NOMO-1 treated with dmso at 0.1 percent for 144 hours (cell line): Measurements from ENCODE around the gene KLF17.
"Not testable (repeated sequence)": the region's sequence is repeated elsewhere in the genome, so short reads cannot be mapped to it uniquely, and the experiment has no call there.

Experiments used
- DNase-seq: peaks from one replicate; lab custom pipeline; 2025; ENCODE audit not compliant: unreplicated experiment; lab: John Stamatoyannopoulos, UW

KLF17 gene

DNA sequence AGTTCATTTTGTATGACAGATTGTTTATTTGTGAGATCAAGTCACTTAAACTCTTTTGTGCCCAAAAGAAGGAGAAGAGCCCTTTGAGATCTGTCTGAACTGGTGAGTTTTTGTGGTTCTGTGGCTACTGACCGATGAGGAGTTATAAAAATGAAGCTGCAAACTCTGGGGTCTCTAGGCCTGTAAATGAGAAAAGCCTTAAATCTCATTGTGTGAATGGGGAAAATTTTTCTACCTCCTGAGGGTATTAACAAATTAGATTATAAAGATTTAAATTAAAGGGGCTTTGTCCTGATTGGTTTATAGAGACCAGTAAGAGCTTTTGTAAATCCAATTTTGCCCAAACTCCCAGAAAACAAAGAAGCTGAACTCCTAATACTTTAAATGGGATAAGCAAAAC lies 9.7 kb upstream of the KLF17 start:
- no peak for DNase-seq

DNA sequence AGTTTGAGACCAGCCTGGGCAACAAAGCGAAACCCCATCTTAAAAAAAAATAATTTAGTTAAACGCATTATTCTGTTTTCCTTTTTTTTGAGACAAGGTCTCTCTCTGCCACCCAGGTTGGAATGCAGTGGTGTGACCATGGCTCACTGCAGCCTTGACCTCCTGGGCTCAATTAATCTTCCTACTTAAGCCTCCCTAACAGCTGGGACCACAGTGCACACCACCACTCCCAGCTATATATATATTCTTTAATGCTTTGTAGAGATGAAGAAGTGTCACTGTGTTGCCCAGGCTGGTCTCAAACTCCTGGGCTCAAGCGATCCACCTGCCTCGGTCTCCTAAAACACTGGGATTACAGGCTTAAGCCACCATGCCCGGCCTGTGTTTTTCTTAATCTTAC lies 7.7 kb upstream of the KLF17 start:
- no peak for DNase-seq

DNA sequence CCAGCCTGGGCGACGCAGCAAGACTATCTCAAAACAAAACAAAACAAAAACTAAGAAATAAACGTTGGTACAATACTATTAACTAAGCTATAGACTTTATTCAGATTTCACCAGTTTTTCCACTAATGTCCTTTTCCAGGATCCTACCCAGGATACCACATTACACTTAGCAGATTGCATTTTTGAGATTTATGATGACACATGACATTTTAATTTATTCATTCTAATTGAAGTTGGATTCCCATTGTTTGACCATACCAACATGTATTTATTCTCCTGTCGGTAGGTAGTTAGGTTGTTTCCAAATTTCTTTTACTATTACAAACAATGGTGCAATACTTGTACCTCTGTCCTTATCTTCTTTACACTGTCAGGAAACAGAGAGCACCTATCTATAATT lies 6.8 kb upstream of the KLF17 start:
- DNase-seq = no peak

DNA sequence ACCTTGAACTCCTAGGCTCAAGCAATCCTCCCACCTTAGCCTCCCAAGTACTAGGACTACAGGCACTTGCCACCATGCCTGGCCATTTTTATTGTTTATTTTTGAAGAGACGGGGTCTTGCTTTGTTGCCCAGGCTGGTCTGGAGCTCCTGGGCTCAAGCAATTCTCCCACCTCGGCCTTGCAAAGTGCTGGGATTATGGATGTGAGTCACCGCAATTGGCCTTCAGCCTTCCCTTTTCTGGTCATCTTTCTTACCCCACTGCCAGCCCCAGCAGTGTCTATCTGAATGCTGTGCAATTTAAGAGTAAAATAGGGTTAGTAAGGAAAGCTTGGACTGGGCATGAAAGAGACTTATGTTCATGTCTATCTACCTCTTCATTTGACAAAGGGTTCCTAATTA lies 6.1 kb upstream of the KLF17 start:
- DNase-seq = no peak

DNA sequence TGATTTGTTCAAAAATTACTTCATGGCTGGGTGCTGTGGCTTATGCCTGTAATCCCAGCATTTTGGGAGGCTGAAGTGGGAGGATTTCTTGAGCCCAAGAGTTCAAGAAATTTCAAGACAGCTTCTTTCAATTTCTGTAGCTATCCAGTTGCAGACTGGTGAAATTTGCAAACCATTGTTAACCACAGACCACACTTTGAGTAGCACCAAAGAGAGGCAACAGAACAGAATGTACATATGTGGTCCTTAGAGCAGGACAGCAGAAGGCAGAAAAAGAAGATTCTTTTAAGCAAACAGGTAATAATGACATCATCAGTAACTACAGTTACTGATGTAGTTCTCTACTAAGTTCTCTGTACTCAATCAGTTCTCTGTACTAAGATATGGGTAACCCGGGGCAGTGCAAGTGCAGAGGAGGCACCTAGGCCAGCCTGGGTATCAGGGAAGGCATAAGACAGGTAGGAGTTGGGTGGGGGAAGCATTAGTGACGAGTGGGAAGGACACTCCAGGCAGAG lies 5.5 kb upstream of the KLF17 start:
- DNase-seq = no peak

DNA sequence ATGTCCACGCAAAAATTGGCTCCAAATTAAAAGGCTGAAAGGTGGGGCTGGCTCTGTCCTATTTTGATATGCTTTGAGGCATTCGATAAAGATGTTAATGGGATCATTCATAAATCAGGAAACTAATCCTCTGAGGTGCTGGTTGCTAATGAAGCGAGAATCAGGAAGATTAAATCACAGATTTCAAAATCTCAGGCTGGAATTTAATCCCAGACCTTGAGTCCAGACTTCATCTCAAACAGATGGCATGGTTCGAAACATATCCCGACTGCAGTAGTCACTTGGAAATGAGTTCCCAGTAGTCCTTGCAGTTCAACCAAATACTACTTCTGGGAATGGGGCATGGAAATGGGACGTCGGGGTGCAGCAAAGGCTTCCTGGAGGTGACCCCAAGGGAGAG lies 4.5 kb upstream of the KLF17 start:
- DNase-seq = no peak

DNA sequence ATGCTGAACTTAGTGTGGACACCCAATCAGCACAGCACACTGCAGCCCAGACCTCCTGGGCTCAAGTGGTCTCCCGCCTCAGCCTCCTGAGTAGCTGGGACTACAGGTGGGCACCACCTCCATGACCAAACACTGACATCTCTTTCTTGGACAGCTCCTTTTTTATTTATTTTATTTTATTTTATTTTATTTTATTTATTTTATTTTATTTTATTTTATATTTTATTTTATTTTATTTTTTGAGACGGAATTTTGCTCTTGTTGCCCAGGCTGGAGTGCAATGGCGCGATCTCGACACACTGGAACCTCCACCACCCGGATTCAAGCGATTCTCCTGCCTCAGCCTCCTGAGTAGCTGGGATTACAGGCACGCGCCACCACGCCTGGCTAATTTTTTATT lies 1.3 kb upstream of the KLF17 start:
- not testable (repeated sequence) for DNase-seq

DNA sequence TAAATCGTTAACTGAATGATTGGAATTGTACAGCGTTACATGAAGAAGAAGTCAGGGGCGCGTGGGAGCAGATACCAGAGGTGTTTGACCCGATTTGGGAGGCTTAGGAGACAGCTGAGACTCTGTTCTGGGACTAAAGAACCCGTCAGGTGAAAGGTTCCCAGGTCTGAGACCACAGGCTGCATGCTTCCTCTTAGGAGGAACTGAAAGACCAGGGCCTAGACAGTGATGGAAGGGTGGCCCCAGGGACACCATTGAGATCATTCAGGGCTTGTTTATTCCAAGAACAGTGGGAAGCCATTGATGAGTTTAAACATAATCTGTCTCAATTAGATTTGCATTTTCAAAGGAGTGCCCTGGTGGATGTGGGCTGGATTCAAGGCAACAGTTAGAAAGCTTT lies 904 bp downstream of the KLF17 start:
- DNase-seq = no peak

DNA sequence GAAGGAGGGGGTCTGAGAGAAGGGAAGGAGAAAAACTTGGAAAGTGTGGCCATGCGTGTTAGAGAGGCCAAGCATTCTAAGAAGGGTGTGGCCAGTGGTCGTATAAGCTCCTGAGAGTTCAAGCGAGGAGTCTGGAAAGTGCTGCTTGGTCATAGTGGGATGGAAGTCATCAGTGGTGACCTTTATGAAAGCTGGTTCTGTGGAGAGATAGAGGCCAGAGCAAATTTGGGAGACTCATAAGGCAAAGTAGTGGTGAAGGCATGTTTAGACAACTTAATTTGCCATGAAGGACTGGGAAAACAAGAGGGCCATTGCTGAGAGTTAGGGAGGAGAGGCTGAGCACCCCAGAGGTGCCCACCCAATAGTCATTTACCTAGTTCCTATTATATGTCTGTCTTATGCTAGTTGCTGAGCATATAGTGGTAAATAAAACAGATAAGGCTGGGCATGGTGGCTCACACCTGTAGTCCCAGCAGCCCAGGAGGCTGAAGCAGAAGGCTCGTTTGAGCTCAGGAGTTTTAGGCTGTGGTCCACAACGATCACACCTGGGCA lies 1.9 kb downstream of the KLF17 start:
- DNase-seq = no peak

DNA sequence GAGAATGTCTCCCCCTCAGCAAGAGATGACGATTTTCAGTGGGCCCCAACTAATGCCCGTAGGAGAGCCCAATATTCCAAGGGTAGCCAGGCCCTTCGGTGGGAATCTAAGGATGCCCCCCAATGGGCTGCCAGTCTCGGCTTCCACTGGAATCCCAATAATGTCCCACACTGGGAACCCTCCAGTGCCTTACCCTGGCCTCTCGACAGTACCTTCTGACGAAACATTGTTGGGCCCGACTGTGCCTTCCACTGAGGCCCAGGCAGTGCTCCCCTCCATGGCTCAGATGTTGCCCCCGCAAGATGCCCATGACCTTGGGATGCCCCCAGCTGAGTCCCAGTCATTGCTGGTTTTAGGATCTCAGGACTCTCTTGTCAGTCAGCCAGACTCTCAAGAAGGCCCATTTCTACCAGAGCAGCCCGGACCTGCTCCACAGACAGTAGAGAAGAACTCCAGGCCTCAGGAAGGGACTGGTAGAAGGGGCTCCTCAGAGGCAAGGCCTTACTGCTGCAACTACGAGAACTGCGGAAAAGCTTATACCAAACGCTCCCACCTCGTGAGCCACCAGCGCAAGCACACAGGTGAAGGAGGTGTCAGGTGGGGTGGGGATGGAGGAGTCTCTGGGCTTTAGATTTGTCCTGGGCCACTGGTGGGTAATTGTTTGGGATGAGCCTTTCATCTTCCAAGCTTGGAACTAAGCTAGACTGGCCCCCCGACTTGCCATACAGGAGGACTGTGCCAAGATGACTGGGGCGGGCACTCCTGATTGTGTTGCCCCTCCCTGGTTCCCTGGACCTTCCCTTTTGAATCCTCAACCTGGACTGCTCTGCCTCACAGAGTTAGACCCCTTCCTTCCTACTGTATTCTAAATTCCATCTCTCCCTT lies 11.2 kb downstream of the KLF17 start:
- DNase-seq = no peak

DNA sequence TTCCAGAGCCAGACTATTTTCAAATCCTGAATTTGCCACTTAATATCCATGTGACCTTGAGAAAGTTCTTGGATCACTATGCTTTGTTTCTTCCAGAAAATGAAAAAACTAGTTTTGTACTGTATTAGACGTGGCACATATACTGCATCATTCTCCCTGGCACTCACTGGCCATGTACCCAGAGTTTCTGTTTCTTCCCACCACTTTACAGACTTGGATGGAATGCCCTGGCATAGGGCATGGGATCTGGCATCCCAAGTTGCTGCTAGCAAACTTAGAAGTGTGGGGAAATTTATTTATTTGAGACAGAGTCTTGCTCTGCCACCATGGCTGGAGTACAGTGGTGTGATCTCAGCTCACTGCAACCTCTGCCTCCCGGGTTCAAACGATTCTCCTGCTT lies 12.8 kb downstream of the KLF17 start:
- DNase-seq = no peak

DNA sequence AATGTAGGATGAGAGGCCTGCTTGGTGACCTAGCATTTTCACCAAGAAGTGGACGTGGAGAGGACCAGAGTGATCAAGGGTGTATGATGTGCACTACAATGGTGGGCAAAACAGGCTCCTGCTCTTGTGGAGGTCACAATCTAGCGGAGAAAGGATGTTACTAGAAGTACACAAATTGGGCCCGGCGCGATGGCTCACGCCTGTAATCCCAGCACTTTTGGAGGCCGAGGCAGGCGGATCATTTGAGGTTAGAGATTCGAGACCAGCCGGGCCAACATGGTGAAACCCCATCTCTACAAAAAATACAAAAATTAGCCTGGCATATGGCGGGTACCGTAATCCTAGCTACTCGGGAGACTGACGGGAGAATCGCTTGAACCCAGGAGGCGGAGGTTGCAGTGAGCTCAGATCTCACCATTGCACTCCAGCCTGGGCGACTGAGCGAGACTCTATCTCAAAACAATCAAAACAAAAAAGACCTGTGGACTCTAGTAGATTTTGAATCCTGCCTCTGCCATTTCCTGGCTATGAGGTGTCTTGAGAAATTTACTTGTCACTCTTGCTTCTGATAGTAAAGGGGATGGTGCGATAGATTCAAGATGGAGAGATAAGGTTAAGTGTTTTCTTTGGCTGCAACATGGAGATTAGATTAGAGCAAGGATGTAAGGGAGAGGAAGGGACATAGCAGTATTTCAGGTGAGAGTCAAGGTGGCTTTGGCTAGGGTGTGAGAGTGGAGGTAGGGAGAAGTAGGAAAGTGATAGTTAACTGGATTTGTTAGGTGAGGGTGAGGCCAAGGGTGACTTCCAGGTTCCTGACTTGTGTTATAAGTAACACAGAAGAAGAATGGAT lies 15.7 kb downstream of the KLF17 start:
- DNase-seq = no peak

DNA sequence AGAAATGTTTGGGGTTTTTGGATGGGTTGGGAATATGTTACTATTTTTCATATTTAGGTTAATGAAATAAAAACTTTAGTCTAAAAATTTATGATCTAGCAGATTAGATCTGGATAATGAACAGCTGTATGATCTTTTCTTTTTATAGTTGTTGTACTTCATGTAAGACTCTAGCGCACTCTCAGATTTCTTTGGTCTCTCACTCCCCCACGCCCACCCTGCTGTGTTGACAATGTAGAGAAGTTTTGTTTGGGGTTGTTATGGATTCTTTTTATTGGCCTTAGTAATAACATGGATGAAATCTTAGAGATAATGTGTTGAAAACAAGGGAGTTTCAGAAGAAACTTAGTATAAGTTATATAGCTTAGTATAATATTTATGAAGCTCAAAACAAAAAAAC lies 17.3 kb downstream of the KLF17 start:
- no peak for DNase-seq

DNA sequence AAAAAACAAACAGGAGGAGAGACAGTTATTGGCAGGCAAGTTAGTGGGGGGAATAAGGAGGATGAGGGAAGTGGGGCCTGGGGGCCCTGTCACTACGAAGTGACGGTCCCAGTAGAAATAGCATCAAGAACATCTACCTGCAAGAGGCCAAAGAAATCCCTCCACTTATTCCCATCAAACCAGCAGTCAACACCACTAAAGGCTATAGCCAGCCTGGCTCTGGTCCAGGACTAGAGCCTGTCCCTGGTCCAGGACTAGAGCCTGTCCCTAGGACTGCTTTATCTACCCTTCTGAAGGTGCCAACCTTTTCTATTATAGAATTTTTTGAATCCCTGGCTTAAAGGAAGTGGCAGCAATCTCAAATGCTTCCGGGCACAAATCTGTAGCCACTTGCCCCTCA lies 19.6 kb downstream of the KLF17 start:
- DNase-seq = no peak

DNA sequence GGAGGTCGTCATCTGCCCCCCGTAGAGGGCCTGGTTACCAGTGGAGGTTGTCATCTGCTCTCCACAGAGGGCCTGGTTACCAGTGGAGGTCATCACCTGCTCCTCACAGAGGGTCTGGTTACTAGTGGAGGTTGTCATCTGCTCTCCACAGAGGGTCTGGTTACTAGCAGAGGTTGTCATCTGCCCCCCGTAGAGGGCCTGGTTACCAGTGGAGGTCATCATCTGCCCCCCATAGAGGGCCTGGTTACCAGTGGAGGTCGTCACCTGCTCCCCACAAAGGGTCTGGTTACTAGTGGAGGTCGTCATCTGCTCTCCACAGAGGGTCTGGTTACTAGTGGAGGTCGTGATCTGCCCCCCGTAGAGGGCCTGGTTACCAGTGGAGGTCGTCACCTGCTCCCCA lies 20.9 kb downstream of the KLF17 start:
- DNase-seq = not testable (repeated sequence)

DNA sequence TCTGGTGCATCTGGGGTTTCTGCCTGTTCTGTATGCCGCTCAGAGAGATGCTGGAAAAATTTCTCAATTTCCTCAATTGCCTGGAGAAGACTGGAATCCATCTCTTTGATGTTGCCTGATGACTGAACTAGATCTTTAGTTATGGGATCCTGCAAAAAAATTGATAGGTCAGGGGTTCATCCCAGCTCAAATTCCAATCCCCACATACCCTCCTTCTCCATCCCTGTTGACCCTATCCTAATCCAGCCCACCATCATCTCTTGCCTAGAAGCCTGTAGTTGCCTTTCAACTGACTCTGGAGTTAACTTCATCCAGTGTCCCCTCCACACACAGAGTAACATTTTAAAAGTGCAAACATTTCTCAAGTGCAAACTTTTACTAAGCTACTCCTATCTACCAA lies 22.9 kb downstream of the KLF17 start, which contains the start of gene KLF18:
KLF18 (minus strand) TSS at position 101 of the 400 bp plus-strand sequence; CDS start at position 101, 0 bp downstream.
- no peak for DNase-seq

DNA sequence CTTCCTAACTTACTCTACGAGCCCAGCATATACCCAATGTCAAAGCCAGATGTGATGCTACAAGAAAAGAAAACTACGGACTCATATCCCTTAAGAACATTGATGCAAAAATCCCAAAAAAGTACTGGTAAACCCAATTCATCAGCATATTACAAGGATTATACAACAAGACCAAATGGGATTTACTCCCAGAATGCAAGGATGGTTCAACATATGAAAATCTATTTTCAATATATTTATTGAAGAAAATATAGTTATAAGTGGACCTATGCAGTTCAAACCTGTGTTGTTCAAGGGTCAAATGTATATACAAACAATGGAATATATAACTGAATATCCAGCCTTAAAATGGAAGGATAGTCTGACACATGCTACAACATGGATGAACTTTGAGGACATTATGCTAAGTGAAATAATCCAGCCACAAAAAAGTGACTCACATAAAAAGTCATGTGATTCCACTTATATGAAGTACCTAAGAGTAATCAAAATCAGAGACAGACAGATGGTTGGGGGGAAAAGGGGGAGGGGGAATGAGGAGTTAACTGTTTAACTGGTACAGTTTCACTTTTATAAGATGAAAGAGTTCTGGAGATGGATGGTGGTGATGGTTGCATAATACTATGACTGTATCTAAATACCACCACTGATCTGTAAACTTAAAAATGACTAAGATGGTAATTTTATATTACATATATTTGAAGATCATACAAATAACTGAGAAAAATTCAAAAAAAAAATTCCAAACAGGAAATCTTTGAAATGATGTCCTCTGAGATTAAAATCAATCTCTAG lies 26.5 kb downstream of the KLF17 start:
- no peak for DNase-seq

DNA sequence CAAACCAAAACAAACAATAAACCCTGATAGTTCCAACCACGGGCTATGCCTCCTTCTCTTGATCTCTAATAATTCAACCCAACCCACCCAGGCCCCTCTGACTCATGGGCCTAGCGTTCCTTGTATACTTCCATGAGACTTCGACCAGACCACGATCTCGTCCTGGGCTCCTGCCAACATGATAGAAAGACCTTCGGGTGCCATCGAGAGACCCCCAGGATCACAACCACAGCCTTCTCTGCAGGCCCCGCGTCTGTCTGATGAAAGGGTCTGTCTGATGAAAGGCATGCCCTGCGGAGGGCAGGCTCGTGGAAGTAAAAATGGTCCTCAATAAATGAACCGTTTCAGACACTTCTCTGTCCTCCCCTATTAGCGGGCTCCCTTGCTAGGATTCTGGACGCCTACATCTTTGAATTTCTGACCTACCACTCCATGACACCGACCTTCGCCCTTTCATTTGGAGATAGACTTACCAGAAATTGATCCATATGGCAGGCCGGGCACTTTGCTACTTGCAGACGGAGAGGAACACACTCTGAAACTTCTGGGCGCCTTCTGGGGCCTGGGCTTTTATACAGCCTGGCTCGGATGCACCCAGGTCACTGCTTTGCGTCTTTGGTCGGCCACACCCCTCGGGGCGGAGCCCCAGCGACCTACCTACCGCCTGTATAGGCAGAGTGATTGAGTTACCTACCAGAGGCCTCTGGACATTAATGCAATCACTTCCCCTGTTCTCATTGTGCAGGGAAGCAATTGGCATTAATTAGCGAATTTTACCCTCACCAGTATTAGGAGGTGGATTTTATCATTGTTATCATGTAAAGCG lies 28.1 kb downstream of the KLF17 start:
- no peak for DNase-seq

DNA sequence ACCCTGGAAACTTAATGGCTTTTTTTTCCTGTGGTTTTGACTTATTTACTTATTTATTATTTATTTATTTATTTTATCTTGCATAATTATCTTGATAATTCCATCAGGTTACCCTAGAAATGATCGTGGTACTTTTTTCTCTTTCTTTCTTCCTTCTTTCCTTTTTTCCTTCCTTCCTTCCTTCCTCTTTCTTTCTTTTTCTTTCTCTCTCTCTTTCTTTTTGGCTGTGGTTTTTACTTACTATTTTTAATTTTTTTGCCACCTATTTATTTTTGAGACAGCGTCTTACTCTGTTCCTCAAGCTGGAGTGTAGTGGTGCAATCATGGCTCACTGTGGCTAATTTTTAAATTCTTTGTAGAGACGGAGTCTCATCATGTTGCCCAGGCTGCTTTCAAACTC lies 29.0 kb downstream of the KLF17 start:
- DNase-seq = no peak

DNA sequence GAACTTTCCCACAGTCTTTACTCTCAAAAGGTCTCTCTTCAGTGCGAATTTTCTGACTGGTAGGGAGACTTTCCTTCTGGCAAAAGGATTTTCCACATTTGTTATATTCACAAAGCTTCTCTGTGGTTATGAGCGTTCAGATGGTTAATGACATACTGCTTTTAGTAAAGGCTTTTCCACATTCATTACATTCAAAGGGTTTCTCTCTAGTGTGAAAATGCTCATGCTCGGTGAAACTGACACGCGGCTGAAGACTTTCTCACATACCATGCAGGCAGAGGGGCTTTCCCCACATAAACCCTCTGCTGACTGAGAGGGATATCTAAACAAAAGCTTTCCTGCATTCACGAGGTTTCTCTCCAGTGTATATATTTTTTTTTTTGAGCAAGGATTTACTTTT lies 32.7 kb downstream of the KLF17 start:
- DNase-seq = no peak
